Liver (tissue), 9 donors: ENCODE data around the gene CRAMP1. TPM values are rescaled to one million over a fixed set of nuclear protein-coding genes. Genes with fewer than 3 reads are reported as not detected.
"Not testable (repeated sequence)": the region's sequence is repeated elsewhere in the genome, so short reads cannot be mapped to it uniquely, and the experiment has no call there.

Source experiments
- DNase-seq: peaks from one replicate; pipeline ENCODE4 v3.0.0-alpha.2; 2017; ENCODE audit warnings: low spot score
- H3K27ac ChIP-seq, 2 donors: one replicate each; pipeline ENCODE4 v1.7.0; 2013; ENCODE audit warnings: inconsistent platforms in 2 of 2, low read length in 2 of 2, control low read depth in 1 of 2, low read depth in 1 of 2, mild to moderate bottlenecking in 1 of 2
- H3K27me3 ChIP-seq, 4 donors: one replicate each; pipeline versions ENCODE4 v1.6.1 to v1.7.0; 2013; ENCODE audit warnings: low read length in 3 of 4, inconsistent platforms in 1 of 4, mild to moderate bottlenecking in 1 of 4, moderate library complexity in 1 of 4; ENCODE audit not compliant: control insufficient read depth in 4 of 4, insufficient read depth in 4 of 4
- H3K36me3 ChIP-seq, 4 donors: one replicate each; pipeline versions ENCODE4 v1.6.1 to v1.7.0; 2013; ENCODE audit warnings: low read length in 3 of 4, mild to moderate bottlenecking in 3 of 4, low read depth in 1 of 4, moderate library complexity in 1 of 4; ENCODE audit not compliant: control insufficient read depth in 4 of 4, insufficient read depth in 3 of 4
- H3K4me1 ChIP-seq, 4 donors: one replicate each; pipeline versions ENCODE4 v1.6.1 to v1.7.0; 2013; ENCODE audit warnings: low read length in 3 of 4, mild to moderate bottlenecking in 3 of 4, moderate library complexity in 1 of 4; ENCODE audit not compliant: control insufficient read depth in 4 of 4, insufficient read depth in 4 of 4
- H3K4me3 ChIP-seq, 3 donors: one replicate each; pipeline versions ENCODE4 v1.6.1 to v1.7.0; 2013; ENCODE audit warnings: low read length in 3 of 3, control low read depth in 1 of 3, low read depth in 1 of 3, mild to moderate bottlenecking in 1 of 3
- H3K9ac ChIP-seq, 2 donors: one replicate each; pipeline ENCODE4 v1.7.0; 2013; ENCODE audit warnings: low read length in 2 of 2, mild to moderate bottlenecking in 2 of 2, moderate library complexity in 2 of 2, control low read depth in 1 of 2, low read depth in 1 of 2
- H3K9me3 ChIP-seq, 4 donors: one replicate each; pipeline versions ENCODE4 v1.6.1 to v1.7.0; 2013; ENCODE audit warnings: low read length in 3 of 4; ENCODE audit not compliant: control insufficient read depth in 4 of 4
- HNF4A ChIP-seq, 2 donors: conservative IDR thresholded peaks; 2 replicates each; pipeline ENCODE4 v1.6.1; 2016; ENCODE audit warnings: antibody characterized with exemption in 2 of 2, mild to moderate bottlenecking in 2 of 2
- HNF4G ChIP-seq: IDR thresholded peaks from 2 replicates; pipeline ENCODE4 v1.6.1; 2016; ENCODE audit warnings: antibody characterized with exemption
- NR2F2 ChIP-seq: IDR thresholded peaks from 2 replicates; pipeline ENCODE4 v1.6.1; 2016; ENCODE audit warnings: antibody characterized with exemption
- SP1 ChIP-seq: IDR thresholded peaks from 2 replicates; pipeline ENCODE4 v1.6.1; 2018; ENCODE audit warnings: antibody characterized with exemption, mild to moderate bottlenecking
- YY1 ChIP-seq: IDR thresholded peaks from 2 replicates; pipeline ENCODE4 v1.6.1; 2016; ENCODE audit warnings: antibody characterized with exemption, mild to moderate bottlenecking
- WGBS: extraction: QIAGEN DNeasy Blood & Tissue Kit; methylation state at CpG from one replicate; pipeline ENCODE4 v1.1.7; 2013; 5-methylcytosine and 5-hydroxymethylcytosine counted together
- polyA plus RNA-seq, 2 donors: library from polyadenylated mRNA; stranded (reverse) in 1 of 2; unstranded in 1 of 2; fragments of 200-250 nt in 1 of 2; fragments of >200 nt in 1 of 2; fragmentation: Nextera tagmentation in 1 of 2; extraction: Ambion mirVana in 1 of 2; gene quantifications; one replicate each; pipeline versions ENCODE4 v1.2.1 to v1.2.3, GENCODE V29; 2013 to 2015
- total RNA-seq, 2 donors: library from RNA; depleted of rRNA; stranded (reverse); fragments of >200 nt; gene quantifications; one replicate each; pipeline ENCODE4 v1.2.3, GENCODE V29; 2014
- TF ChIP-seq, protein P1 (sequence below): fragments of 150-350 bp; IDR thresholded peaks from 2 replicates; pipeline ENCODE4 v1.5.1; 2017; ENCODE audit warnings: improper control_type of control experiment, low read depth, low read length; ENCODE audit not compliant: missing input control
- TF ChIP-seq, protein P2 (sequence below): IDR thresholded peaks from 2 replicates; pipeline ENCODE4 v1.6.1; 2016; ENCODE audit warnings: antibody characterized with exemption
- TF ChIP-seq, protein P3 (sequence below): IDR thresholded peaks from 2 replicates; pipeline ENCODE4 v1.6.1; 2016; ENCODE audit warnings: antibody characterized with exemption
- TF ChIP-seq, protein P4 (sequence below): IDR thresholded peaks from 2 replicates; pipeline ENCODE4 v1.6.1; 2016; ENCODE audit warnings: antibody characterized with exemption
- TF ChIP-seq, protein P5 (sequence below): IDR thresholded peaks from 2 replicates; pipeline ENCODE4 v1.6.1; 2016; ENCODE audit warnings: antibody characterized with exemption, mild to moderate bottlenecking
- donor health status: healthy.
- donor health status: healthy.
- donor health status: healthy.
- donor health status: healthy.
- donor health status: healthy.

The CRAMP1 gene
- total and polyA plus RNA-seq, 4 donors, result 1.1 to 6.4 (median 4.2) TPM

DNA sequence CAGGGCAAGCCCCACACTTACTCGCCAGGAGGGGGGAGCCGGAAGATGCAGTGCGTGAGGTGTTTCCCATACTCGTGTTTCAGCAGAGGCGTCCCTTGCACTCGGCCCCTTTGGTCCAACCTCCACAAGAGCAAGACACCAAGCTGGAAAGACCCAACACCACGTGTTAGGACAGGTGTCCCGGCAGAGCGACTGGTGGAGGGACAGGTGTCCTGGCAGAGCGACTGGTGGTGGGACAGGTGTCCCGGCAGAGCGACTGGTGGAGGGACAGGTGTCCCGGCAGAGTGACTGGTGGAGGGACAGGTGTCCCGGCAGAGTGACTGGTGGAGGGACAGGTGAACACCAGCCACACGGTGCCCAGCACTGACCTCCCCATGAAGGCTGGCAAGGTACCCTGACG lies 19.7 kb upstream of the CRAMP1 start:
- no peak overlapping the region for H3K27ac ChIP-seq
- TF ChIP-seq NR2F2, result no peak
- TF ChIP-seq, protein P1, sequence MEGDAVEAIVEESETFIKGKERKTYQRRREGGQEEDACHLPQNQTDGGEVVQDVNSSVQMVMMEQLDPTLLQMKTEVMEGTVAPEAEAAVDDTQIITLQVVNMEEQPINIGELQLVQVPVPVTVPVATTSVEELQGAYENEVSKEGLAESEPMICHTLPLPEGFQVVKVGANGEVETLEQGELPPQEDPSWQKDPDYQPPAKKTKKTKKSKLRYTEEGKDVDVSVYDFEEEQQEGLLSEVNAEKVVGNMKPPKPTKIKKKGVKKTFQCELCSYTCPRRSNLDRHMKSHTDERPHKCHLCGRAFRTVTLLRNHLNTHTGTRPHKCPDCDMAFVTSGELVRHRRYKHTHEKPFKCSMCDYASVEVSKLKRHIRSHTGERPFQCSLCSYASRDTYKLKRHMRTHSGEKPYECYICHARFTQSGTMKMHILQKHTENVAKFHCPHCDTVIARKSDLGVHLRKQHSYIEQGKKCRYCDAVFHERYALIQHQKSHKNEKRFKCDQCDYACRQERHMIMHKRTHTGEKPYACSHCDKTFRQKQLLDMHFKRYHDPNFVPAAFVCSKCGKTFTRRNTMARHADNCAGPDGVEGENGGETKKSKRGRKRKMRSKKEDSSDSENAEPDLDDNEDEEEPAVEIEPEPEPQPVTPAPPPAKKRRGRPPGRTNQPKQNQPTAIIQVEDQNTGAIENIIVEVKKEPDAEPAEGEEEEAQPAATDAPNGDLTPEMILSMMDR, result no peak
- TF ChIP-seq, protein P2, sequence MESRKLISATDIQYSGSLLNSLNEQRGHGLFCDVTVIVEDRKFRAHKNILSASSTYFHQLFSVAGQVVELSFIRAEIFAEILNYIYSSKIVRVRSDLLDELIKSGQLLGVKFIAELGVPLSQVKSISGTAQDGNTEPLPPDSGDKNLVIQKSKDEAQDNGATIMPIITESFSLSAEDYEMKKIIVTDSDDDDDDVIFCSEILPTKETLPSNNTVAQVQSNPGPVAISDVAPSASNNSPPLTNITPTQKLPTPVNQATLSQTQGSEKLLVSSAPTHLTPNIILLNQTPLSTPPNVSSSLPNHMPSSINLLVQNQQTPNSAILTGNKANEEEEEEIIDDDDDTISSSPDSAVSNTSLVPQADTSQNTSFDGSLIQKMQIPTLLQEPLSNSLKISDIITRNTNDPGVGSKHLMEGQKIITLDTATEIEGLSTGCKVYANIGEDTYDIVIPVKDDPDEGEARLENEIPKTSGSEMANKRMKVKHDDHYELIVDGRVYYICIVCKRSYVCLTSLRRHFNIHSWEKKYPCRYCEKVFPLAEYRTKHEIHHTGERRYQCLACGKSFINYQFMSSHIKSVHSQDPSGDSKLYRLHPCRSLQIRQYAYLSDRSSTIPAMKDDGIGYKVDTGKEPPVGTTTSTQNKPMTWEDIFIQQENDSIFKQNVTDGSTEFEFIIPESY, result no peak
- no peak for TF ChIP-seq YY1
- no peak for TF ChIP-seq SP1
- TF ChIP-seq, protein P3, sequence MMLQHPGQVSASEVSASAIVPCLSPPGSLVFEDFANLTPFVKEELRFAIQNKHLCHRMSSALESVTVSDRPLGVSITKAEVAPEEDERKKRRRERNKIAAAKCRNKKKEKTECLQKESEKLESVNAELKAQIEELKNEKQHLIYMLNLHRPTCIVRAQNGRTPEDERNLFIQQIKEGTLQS, result no peak
- TF ChIP-seq, protein P4, sequence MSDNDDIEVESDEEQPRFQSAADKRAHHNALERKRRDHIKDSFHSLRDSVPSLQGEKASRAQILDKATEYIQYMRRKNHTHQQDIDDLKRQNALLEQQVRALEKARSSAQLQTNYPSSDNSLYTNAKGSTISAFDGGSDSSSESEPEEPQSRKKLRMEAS, result no peak
- TF ChIP-seq HNF4A (conservative IDR thresholded peaks at IDR 0.05), result no peak
- no peak for TF ChIP-seq HNF4G
- no peak overlapping the region for H3K4me3 ChIP-seq
- no peaks in the 10 kb centered on the region for H3K9me3 ChIP-seq
- WGBS, result 90% methylated on average over 16 of the region's 16 CpGs
- no peaks in the 10 kb centered on the region for H3K4me1 ChIP-seq
- no peak overlapping the region for H3K9ac ChIP-seq
- H3K27me3 ChIP-seq, result no peaks in the 10 kb centered on the region
- no peak for DNase-seq
- H3K36me3 ChIP-seq, result peaks cover 0 to 7% (median 0%) of the 10 kb centered on the region in 4 donors

DNA sequence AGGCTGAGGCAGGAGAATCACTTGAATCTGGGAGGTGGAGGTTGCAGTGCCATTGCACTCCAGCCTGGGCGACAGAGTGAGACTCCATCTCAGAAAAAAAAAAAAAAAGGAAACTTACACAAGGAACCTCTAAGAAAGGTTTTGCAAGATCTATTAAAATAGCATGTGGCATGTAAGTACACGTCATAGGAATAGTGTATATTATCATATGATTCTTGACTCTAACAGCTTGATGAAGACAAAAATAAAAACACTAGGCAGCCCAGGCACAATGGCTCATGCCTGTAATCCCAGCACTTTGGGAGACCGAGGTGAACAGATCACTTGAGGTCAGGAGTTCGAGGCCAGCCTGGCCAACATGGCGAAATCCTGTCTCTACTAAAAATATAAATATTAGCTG lies 16.6 kb upstream of the CRAMP1 start:
- H3K4me1 ChIP-seq, H3K9me3 ChIP-seq, DNase-seq, H3K27ac ChIP-seq, H3K4me3 ChIP-seq, H3K36me3 ChIP-seq, H3K27me3 ChIP-seq, H3K9ac ChIP-seq: not testable (repeated sequence)
- WGBS, result 89% methylated on average over 5 of the region's 5 CpGs

DNA sequence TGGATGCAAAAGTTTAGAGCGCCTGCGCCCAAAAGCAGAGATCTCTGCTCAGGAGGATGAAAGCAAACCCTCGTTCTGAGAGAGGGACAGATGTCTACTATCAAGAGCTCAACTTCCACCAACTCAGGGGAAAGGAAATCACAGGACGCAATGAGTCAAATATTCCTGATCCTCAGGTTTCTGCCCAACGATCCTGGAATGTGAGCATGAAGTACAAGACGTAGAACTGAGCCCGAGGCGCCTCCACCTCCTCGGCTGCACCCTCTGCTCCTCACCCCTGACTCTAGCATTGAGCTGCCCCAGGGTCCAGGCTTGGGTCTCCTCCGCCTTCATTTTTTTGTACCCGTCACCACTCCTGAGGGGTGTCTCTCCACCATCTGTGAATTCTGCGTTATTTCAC lies 15.6 kb upstream of the CRAMP1 start:
- no peak for DNase-seq
- H3K4me3 ChIP-seq, result no peak overlapping the region
- 95% methylated on average over 12 of the region's 12 CpGs for WGBS
- no peak for TF ChIP-seq HNF4A (conservative IDR thresholded peaks at IDR 0.05)
- TF ChIP-seq, protein P2, result no peak
- TF ChIP-seq YY1, result no peak
- TF ChIP-seq, protein P5, sequence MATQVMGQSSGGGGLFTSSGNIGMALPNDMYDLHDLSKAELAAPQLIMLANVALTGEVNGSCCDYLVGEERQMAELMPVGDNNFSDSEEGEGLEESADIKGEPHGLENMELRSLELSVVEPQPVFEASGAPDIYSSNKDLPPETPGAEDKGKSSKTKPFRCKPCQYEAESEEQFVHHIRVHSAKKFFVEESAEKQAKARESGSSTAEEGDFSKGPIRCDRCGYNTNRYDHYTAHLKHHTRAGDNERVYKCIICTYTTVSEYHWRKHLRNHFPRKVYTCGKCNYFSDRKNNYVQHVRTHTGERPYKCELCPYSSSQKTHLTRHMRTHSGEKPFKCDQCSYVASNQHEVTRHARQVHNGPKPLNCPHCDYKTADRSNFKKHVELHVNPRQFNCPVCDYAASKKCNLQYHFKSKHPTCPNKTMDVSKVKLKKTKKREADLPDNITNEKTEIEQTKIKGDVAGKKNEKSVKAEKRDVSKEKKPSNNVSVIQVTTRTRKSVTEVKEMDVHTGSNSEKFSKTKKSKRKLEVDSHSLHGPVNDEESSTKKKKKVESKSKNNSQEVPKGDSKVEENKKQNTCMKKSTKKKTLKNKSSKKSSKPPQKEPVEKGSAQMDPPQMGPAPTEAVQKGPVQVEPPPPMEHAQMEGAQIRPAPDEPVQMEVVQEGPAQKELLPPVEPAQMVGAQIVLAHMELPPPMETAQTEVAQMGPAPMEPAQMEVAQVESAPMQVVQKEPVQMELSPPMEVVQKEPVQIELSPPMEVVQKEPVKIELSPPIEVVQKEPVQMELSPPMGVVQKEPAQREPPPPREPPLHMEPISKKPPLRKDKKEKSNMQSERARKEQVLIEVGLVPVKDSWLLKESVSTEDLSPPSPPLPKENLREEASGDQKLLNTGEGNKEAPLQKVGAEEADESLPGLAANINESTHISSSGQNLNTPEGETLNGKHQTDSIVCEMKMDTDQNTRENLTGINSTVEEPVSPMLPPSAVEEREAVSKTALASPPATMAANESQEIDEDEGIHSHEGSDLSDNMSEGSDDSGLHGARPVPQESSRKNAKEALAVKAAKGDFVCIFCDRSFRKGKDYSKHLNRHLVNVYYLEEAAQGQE, result no peak
- H3K36me3 ChIP-seq, result peaks cover 0 to 7% (median 0%) of the 10 kb centered on the region in 4 donors
- H3K9ac ChIP-seq, result no peak overlapping the region
- no peaks in the 10 kb centered on the region for H3K9me3 ChIP-seq
- no peaks in the 10 kb centered on the region for H3K4me1 ChIP-seq
- H3K27me3 ChIP-seq, result no peaks in the 10 kb centered on the region
- H3K27ac ChIP-seq, result no peak overlapping the region
